ENCODE measurements around the gene ANKK1.

The ANKK1 gene

DNA sequence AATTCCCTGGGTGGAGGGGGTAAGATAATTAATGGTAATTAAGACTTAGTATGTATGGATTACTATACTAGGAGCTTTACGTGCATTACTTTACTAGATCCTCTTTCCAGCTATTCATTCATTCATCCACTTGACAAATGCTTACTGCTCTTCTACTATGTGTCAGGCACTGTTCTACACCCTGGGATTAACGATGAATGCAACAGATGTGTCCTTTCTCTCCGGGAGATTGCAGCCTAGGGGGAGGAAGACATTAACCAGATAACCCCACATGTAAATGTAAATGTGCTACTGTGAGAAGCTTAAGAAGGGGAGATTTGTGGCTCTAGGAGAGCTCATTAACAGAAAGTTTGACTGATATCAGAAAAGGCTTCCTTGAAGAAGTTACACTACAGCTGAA, 1.7 kb downstream of the ANKK1 start:
- TF ChIP-seq, protein P1, sequence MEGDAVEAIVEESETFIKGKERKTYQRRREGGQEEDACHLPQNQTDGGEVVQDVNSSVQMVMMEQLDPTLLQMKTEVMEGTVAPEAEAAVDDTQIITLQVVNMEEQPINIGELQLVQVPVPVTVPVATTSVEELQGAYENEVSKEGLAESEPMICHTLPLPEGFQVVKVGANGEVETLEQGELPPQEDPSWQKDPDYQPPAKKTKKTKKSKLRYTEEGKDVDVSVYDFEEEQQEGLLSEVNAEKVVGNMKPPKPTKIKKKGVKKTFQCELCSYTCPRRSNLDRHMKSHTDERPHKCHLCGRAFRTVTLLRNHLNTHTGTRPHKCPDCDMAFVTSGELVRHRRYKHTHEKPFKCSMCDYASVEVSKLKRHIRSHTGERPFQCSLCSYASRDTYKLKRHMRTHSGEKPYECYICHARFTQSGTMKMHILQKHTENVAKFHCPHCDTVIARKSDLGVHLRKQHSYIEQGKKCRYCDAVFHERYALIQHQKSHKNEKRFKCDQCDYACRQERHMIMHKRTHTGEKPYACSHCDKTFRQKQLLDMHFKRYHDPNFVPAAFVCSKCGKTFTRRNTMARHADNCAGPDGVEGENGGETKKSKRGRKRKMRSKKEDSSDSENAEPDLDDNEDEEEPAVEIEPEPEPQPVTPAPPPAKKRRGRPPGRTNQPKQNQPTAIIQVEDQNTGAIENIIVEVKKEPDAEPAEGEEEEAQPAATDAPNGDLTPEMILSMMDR (IDR thresholded peaks at IDR 0.05; ENCODE audit: low read depth, low read length, missing control alignments) = no peak
- H3K4me3 ChIP-seq (replicated peaks; ENCODE audit: low read depth, low read length) = no peak overlapping the region
- DNase-seq (ENCODE audit: extremely low read depth, low read depth) = no peak

DNA sequence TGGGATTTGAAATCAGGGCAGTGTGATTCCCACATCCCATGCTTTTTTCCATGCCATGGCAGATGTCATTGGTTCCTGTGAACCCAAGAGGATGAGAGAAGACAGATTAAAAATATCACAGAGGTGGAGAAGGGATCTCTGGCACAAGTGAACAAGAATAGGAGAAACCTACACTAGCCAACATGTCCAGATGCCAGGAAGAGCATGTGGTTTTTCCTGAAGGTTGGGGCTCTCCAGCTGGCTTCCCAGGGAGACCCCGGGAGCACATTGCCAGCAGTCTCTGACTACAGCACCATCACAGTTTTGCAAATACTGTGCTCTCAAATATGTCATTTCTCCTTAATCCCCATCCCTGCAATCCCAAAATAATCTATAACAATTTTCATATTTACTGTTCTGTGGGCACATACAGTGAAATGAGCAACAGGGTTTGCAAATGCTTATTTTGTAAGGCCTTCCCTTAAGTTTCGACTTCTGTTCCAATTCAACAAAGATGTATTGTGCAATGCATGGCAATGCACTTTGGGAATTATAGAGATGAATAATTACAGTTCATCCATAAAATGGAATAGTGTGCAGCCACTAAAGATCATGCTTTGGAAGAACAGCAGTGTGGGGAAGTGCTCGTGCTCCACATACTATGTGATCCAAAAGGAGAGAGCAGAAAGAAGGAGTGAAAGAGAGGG, 4.8 kb downstream of the ANKK1 start:
- H3K4me3 ChIP-seq (replicated peaks; ENCODE audit: low read depth, low read length) = no peak overlapping the region
- DNase-seq (ENCODE audit: extremely low read depth, low read depth) = no peak
- TF ChIP-seq, protein P1 (IDR thresholded peaks at IDR 0.05; ENCODE audit: low read depth, low read length, missing control alignments) = no peak

DNA sequence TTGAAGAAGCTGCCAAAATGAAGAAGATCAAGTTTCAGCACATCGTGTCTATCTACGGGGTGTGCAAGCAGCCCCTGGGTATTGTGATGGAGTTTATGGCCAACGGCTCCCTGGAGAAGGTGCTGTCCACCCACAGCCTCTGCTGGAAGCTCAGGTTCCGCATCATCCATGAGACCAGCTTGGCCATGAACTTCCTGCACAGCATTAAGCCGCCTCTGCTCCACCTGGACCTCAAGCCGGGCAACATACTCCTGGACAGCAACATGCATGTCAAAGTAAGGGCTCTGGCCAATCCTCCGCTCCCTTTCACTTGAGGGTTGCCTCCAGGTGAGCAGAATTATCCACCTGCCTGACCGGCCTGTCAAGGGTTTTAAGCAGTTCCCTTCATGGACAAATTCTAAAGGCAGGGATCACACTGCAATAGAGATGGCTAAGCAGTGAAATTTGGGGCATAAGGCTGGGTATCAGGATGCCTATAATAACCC, 6.0 kb downstream of the ANKK1 start:
- no peak overlapping the region for H3K4me3 ChIP-seq (replicated peaks; ENCODE audit: low read depth, low read length)
- DNase-seq (ENCODE audit: extremely low read depth, low read depth) = no peak
- TF ChIP-seq, protein P1 (IDR thresholded peaks at IDR 0.05; ENCODE audit: low read depth, low read length, missing control alignments) = no peak

DNA sequence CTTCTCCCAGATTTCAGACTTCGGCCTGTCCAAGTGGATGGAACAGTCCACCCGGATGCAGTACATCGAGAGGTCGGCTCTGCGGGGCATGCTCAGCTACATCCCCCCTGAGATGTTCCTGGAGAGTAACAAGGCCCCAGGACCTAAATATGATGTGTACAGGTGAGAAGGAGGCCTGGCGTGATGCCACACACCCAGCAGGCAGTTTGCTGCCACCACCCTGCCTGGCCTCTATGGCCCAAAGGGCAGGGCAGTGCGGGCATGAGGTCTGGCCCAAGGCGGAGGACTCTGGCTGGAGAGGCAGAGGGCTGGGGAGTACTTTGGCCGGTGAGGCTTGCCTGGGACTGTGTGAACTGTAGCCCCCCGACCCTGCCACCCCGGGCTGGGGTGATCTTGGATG, 7.3 kb downstream of the ANKK1 start:
- TF ChIP-seq, protein P1 (IDR thresholded peaks at IDR 0.05; ENCODE audit: low read depth, low read length, missing control alignments) = no peak
- no peak overlapping the region for H3K4me3 ChIP-seq (replicated peaks; ENCODE audit: low read depth, low read length)
- no peak for DNase-seq (ENCODE audit: extremely low read depth, low read depth)

DNA sequence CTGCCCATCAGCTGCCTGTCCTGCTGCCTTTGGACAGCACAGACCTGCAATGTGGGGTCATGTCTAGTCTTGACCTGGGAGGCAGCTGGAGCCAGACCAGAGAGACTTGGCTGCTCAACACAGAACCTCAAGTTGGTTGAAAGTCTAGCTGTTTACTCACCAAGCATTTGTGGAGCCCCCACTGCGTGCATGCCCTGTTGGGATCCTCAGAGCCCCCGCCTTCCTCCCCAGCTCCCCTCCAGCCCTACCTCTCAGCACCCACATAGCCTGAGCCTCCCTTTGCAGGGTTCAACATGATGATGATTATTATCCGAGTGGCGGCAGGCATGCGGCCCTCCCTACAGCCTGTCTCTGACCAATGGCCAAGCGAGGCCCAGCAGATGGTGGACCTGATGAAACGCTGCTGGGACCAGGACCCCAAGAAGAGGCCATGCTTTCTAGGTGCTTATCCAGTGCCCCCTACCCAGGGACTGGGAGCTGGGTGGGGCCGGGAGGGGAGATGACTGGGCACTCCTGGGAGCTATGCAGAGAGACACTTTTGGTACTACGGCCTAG, 8.3 kb downstream of the ANKK1 start:
- TF ChIP-seq, protein P1 (IDR thresholded peaks at IDR 0.05; ENCODE audit: low read depth, low read length, missing control alignments) = no peak
- H3K4me3 ChIP-seq (replicated peaks; ENCODE audit: low read depth, low read length) = no peak overlapping the region
- DNase-seq (ENCODE audit: extremely low read depth, low read depth) = no peak

DNA sequence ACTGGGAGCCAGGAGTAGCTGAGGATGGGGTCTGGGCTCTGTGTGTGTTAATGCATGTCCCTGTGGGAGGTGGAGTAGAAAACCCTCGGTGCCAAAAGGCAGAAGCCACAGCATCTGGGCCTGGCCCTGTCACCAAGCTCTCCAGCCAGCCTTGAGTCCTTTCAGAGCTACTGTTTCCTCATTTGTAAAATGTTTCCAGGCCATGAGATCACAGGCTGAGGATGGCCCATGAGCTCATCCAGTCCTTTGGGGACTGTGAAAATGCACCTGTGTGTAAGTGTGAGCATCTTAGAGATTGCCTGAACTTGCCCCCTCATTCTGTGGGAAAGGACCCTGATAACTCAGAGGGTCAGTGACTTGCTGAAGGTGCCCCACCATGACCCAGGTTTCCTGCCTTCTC, 9.1 kb downstream of the ANKK1 start:
- H3K4me3 ChIP-seq (replicated peaks; ENCODE audit: low read depth, low read length) = no peak overlapping the region
- no peak for DNase-seq (ENCODE audit: extremely low read depth, low read depth)
- TF ChIP-seq, protein P1 (IDR thresholded peaks at IDR 0.05; ENCODE audit: low read depth, low read length, missing control alignments) = no peak
